Stomach smooth muscle (tissue), 2 donors: ENCODE data around the gene TMEM50B.

Source experiments
- H3K27ac ChIP-seq: one replicate; pipeline ENCODE4 v1.7.0; 2013; ENCODE audit warnings: mild to moderate bottlenecking, low read length, inconsistent platforms
- H3K27me3 ChIP-seq, 2 donors: one replicate each; pipeline ENCODE4 v1.7.0; 2013; ENCODE audit warnings: low read length in 2 of 2; ENCODE audit not compliant: insufficient read depth in 2 of 2, control insufficient read depth in 1 of 2
- H3K36me3 ChIP-seq, 2 donors: one replicate each; pipeline ENCODE4 v1.7.0; 2013; ENCODE audit warnings: low read length in 2 of 2; ENCODE audit not compliant: control insufficient read depth in 2 of 2, insufficient read depth in 2 of 2
- H3K4me1 ChIP-seq: one replicate; pipeline ENCODE4 v1.7.0; 2013; ENCODE audit warnings: low read length; ENCODE audit not compliant: control insufficient read depth, insufficient read depth
- H3K4me3 ChIP-seq, 2 donors: one replicate each; pipeline ENCODE4 v1.7.0; 2013; ENCODE audit warnings: low read length in 2 of 2
- H3K9ac ChIP-seq, 2 donors: one replicate each; pipeline ENCODE4 v1.7.0; 2013; ENCODE audit warnings: low read length in 2 of 2, mild to moderate bottlenecking in 1 of 2
- H3K9me3 ChIP-seq, 2 donors: one replicate each; pipeline ENCODE4 v1.7.0; 2013; ENCODE audit warnings: low read length in 2 of 2; ENCODE audit not compliant: control insufficient read depth in 2 of 2
- donor health status: healthy.
- donor health status: Pancreatic carcinoma.

Gene TMEM50B

DNA sequence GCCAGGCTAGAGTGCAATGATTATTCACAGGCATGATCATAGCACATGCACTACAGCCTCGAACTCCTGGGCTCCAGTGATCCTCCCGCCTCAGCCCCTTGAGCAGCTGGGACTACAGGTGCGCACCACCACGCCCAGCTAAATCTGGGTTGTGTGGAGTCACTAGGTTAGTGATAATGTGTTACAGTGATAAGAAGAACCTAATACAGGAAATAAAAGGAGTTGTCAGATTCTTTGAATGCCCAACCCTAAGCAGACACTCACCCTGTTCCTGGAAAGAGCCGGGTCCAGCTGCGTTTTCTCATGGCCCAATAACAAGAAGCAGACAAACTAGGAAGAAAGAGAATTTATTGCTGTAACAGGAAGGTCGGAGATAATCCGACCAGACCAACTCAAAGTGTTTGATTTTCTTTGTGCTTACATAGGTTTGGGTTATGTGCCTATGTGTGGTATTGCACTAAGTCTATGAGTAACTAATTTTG lies 67.8 kb downstream of the TMEM50B start:
- Histone ChIP-seq H3K9ac (no peak overlapping the region), H3K27ac (no peak overlapping the region), H3K9me3 (no peaks in the 10 kb centered on the region), H3K4me1 (no peaks in the 10 kb centered on the region), H3K36me3 (peaks cover 15 to 20% of the 10 kb centered on the region in 2 donors), H3K4me3 (no peak overlapping the region), H3K27me3 (no peaks in the 10 kb centered on the region)

DNA sequence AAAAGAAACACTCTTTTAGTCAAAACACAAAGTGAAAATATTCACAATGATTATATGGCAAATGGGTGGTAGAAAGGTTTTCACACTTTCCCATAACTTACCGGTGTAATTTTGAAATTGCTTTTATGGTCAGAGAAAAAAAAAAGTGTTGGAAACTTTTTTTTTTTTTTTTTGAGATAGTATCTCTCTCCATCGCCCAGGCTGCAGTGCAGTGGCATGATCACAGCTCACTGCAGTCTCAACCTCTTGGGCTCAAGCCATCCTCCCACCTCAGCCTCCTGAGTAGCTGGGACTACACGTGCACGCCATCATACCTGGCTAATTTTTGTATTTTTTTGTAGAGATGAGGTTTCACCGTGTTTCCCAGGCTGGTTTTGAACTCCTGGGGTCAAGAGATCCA lies 73.3 kb downstream of the TMEM50B start:
- Histone ChIP-seq H3K4me3 (no peak overlapping the region), H3K27ac (no peak overlapping the region), H3K9me3 (no peaks in the 10 kb centered on the region), H3K4me1 (peaks cover 18% of the 10 kb centered on the region), H3K9ac (no peak overlapping the region), H3K36me3 (peaks cover 3 to 7% of the 10 kb centered on the region in 2 donors), H3K27me3 (no peaks in the 10 kb centered on the region)

DNA sequence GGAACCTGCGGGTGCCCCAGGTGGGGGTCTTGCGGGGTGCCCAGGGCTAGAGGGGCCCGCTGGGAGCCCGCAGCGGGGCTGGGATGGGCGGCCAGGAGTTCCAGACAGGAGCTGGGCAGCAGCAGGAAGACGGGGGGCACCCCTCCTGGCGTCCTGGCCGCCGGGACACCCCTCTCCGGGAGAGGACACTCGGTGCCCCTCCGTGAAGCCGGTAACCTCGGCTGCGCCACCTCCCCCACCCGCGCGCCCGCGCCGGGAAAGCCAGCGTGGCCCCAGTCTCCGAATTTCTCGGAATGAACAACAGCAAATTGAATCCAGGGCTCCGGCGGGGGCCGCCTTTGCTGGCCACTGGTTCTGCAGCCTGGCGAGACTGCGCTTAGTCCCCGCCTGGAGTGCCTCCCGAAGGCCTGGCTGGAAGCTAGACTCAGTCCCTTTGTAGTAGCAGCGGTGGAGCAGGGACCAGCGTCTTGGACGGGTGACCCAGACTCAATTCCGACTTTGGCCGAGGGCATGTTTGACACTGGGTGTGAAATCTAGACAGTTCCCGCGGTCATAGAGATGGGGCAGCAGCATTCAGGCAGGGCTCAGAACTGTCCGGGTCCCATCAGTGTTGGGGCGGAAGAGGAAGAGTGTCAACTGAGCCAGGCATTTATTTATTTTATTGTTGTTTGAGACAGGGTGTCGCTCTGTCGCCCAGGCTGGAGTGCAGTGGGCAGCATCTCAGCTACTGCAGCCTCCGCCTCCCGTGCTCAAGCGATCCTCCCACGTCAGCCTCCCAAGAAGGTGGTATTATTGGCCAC lies 75.8 kb downstream of the TMEM50B start:
- H3K9ac ChIP-seq, result peak overlapping the region; percentile 80 to 93
- peaks cover 18% of the 10 kb centered on the region for H3K4me1 ChIP-seq
- peak overlapping the region; percentile 78 to 83 for H3K4me3 ChIP-seq
- H3K27ac ChIP-seq, result peak overlapping the region; percentile 87
- no peaks in the 10 kb centered on the region for H3K36me3 ChIP-seq
- no peaks in the 10 kb centered on the region for H3K27me3 ChIP-seq
- no peaks in the 10 kb centered on the region for H3K9me3 ChIP-seq

DNA sequence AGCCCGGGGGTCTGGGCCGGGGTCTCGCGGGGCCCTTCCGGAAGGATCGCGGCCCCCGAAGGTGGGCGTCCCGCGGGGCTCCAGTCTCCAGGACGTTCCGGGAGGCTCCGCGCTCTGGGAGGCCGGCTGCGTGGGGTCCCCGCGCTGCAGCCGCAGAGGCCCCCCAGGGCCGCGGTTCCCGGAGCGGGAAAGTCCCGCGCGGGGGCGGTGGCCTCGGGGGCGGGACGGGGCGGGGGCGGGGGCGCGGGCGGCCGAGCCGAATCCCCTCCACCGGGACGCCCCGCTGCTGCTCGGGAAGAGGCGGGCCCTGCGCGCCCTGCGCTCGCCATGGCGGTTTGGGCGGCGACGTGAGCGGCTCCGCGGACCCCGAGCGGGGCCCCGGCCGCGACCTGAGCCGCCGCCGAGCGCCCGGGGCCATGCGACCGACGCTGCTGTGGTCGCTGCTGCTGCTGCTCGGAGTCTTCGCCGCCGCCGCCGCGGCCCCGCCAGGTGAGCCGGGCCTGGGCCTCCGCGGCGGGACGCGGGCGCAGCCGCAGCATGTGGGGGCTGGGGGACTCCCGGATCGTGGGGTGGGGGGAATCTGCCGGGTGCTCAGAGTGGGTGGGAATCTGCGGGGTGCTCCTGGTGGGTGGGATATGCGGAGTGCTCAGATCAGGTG lies 76.5 kb downstream of the TMEM50B start, which contains the start of gene IFNGR2:
TSS of gene IFNGR2 (plus strand) at position 286 of the 658 bp plus-strand sequence. CDS start at position 417, 131 bp downstream.
- Histone ChIP-seq H3K4me3 (peak within 1 kb of the TSS; percentile 78 to 83), H3K4me1 (peaks cover 18% of the 10 kb centered on the region), H3K9ac (peak within 1 kb of the TSS; percentile 80 to 93)

DNA sequence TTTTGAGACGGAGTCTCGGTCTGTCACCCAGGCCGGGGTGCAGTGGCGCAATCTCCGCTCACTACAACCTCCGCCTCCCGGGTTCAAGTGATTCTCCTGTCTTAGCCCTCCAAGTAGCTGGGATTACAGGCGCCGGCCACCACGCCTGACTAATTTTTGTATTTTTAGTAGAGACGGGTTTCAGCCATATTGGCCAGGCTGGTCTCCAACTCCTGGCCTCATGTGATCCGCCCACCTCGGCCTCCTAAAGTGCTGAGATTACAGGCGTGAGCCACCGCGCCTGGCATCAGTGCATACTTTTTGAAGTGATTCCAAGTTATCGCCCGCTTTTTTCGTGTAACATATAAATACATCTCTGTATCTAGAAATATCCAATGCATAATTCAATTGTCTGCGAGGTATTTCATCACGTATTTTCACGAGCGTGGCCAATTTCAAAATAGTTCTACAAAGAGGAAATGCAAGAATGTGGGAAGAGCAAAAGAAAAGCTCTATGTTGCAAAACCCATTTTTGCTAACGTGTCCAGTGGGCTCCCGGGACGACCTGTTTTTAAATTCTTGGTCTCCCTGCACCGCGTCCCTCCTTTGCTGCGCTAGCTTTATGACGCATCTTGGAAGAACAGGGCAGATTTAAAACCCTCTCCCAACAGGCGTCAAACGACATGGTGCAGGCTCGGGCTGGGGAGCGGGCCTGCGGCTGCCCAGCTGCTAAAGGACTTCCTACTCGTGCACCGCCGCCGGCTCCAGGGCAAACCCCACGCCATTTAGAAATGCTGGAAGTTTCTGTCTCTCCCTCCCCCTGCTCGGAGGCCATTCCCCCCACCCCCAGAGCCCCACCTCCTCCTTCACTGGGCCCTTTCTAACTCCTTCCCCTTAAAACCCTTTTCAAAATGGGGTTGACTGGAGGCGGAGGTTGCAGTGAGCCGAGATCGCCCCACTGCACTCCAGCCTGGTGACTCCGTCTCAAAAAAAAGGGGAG lies 77.5 kb downstream of the TMEM50B start:
- H3K4me3 ChIP-seq, result peak overlapping the region; percentile 44 to 63
- no peaks in the 10 kb centered on the region for H3K9me3 ChIP-seq
- peaks cover 18% of the 10 kb centered on the region for H3K4me1 ChIP-seq
- H3K27me3 ChIP-seq, result no peaks in the 10 kb centered on the region
- H3K36me3 ChIP-seq, result no peaks in the 10 kb centered on the region
- peak overlapping the region; percentile 62 for H3K27ac ChIP-seq
- peak overlapping the region in 1 of 2 donors; percentile 55 for H3K9ac ChIP-seq

More for the DNA sequence above, 76.5 kb downstream of the TMEM50B start, which contains the start of gene IFNGR2:
- Histone ChIP-seq H3K9me3 (no peaks in the 10 kb centered on the region), H3K27me3 (no peaks in the 10 kb centered on the region), H3K27ac (peak within 1 kb of the TSS; percentile 87), H3K36me3 (no peaks in the 10 kb centered on the region)

DNA sequence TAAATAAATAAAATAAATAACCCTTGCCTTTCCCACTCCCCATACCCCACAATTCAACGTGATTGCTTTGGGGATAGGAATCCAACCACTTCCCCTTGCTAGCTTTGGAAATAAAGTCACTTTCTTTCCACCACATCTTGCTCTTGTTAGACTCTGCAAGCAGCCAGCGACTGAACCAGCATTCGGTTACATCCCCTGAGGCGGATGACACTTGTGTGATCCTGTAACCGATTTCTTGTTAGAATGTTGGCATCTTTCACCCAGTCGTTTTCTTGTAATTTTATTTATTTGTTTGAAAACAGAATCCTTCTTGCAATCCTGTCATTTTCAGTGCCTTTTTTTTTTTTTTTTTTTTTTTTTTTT lies 78.2 kb downstream of the TMEM50B start:
- Histone ChIP-seq H3K9me3 (no peaks in the 10 kb centered on the region), H3K9ac (no peak overlapping the region), H3K27ac (no peak overlapping the region), H3K36me3 (no peaks in the 10 kb centered on the region), H3K27me3 (no peaks in the 10 kb centered on the region), H3K4me1 (peaks cover 18% of the 10 kb centered on the region), H3K4me3 (no peak overlapping the region)
